T-cell (primary cell): ENCODE measurements around the gene PTPRJ. TPM values are rescaled to one million over a fixed set of nuclear protein-coding genes. Genes with fewer than 3 reads are reported as not detected.
A peak's percentile ranks its signal among the peaks of the same experiment; 100 is the strongest.
"Not testable (repeated sequence)": the region's sequence is repeated elsewhere in the genome, so short reads cannot be mapped to it uniquely, and the experiment has no call there.

Source experiments
- ATAC-seq, 4 experiments: fragments of 200-7000 bp in 3 of 4; fragments of 150-1000 bp in 1 of 4; cut with Tn5 transposase; replicated peaks in 1 of 4; 1 replicate in 3 of 4; 2 replicates in 1 of 4; pipeline ENCODE4 v1.10.0; 2021; ENCODE audit warnings: moderate library complexity in 3 of 4, mild to moderate bottlenecking in 2 of 4, moderate number of reproducible peaks in 1 of 4
- CTCF ChIA-PET, 2 donors: fragments of 300-600 bp; sonication (Branson Sonifier 250); formaldehyde crosslinking; loops; one replicate each; lab custom pipeline; 2022; ENCODE audit warnings: antibody characterized with exemption in 2 of 2; lab: Charles Lee
- POLR2A ChIA-PET, 2 donors: fragments of 300-600 bp; sonication (Branson Sonifier 250); formaldehyde crosslinking; loops; one replicate each; lab custom pipeline; 2022; ENCODE audit warnings: antibody characterized with exemption in 2 of 2; lab: Charles Lee
- DNase-seq, 35 experiments: peaks; one replicate each; pipeline versions ENCODE4 v3.0.0 to v3.0.0-alpha.2; 2013 to 2023
- H3K27ac ChIP-seq: one replicate; pipeline ENCODE4 v1.5.1; 2013; ENCODE audit warnings: low read length
- H3K27me3 ChIP-seq, 2 experiments: replicated peaks in 1 of 2; 1 replicate in 1 of 2; 2 replicates in 1 of 2; pipeline versions ENCODE4 v1.6.1 to v1.7.0; 2013; ENCODE audit warnings: low read length in 1 of 2, mixed read lengths in 1 of 2; ENCODE audit not compliant: control insufficient read depth in 2 of 2, insufficient read depth in 2 of 2; ENCODE audit errors: extremely low read depth in 1 of 2
- H3K36me3 ChIP-seq, 2 donors: 1 replicate in 1 of 2; 2 replicates in 1 of 2; pipeline versions ENCODE4 v1.6.1 to v1.7.0; 2013; ENCODE audit warnings: low read length in 1 of 2; ENCODE audit not compliant: control insufficient read depth in 2 of 2, insufficient read depth in 1 of 2; ENCODE audit errors: extremely low read depth in 1 of 2
- H3K4me1 ChIP-seq, 2 experiments: 1 replicate in 1 of 2; 2 replicates in 1 of 2; pipeline versions ENCODE4 v1.6.1 to v1.7.0; 2013; ENCODE audit warnings: low read length in 2 of 2, mixed read lengths in 1 of 2; ENCODE audit not compliant: insufficient read depth in 2 of 2, control insufficient read depth in 1 of 2; ENCODE audit errors: extremely low read depth in 1 of 2
- H3K4me3 ChIP-seq, 2 donors: 1 replicate in 1 of 2; 2 replicates in 1 of 2; pipeline versions ENCODE4 v1.5.1 to v1.7.0; 2013; ENCODE audit warnings: mild to moderate bottlenecking in 2 of 2, low read length in 1 of 2, moderate library complexity in 1 of 2; ENCODE audit not compliant: control insufficient read depth in 1 of 2; ENCODE audit errors: extremely low read depth in 1 of 2
- H3K9me3 ChIP-seq: 2 replicates; pipeline ENCODE4 v1.7.0; 2013
- H3K27ac Mint-ChIP-seq, 2 donors: one replicate each; pipeline ENCODE4 v1.8.0; 2020 to 2021; ENCODE audit warnings: mild to moderate bottlenecking in 2 of 2, mixed read lengths in 2 of 2
- H3K27me3 Mint-ChIP-seq, 2 donors: one replicate each; pipeline ENCODE4 v1.8.0; 2021 to 2022; ENCODE audit warnings: mixed read lengths in 2 of 2
- H3K36me3 Mint-ChIP-seq: one replicate; pipeline ENCODE4 v1.8.0; 2021; ENCODE audit warnings: mixed read lengths
- H3K4me1 Mint-ChIP-seq, 3 donors: one replicate each; pipeline ENCODE4 v1.8.0; 2020 to 2022; ENCODE audit warnings: mixed read lengths in 3 of 3, mild to moderate bottlenecking in 1 of 3
- H3K4me3 Mint-ChIP-seq, 3 donors: one replicate each; pipeline ENCODE4 v1.8.0; 2020 to 2022; ENCODE audit warnings: mild to moderate bottlenecking in 3 of 3, mixed read lengths in 3 of 3, moderate library complexity in 3 of 3
- H3K9me3 Mint-ChIP-seq, 3 donors: one replicate each; pipeline ENCODE4 v1.8.0; 2020 to 2022; ENCODE audit warnings: mixed read lengths in 3 of 3
- WGBS: methylation state at CpG from one replicate; pipeline ENCODE4 v1.1.5; 2013; ENCODE audit warnings: missing lambda C conversion rate; ENCODE audit not compliant: insufficient coverage; 5-methylcytosine and 5-hydroxymethylcytosine counted together
- total RNA-seq, 35 experiments: library from RNA in 6 of 35; stranded (reverse) in 6 of 35; fragments of 120-200 nt in 1 of 35; gene quantifications; one replicate each; pipeline versions ENCODE4 v1.2.1 to v1.2.4 and lab custom pipeline; 2013 to 2026

Gene PTPRJ
- total RNA-seq (10 to 100 TPM; 44.8 to 71.0 (median 57.9) TPM), total RNA-seq (lab: John Stamatoyannopoulos, UW) (38.0 to 276 (median 112) reads per million in 29 experiments)
- 47.7 TPM for total RNA-seq (2013)

DNA sequence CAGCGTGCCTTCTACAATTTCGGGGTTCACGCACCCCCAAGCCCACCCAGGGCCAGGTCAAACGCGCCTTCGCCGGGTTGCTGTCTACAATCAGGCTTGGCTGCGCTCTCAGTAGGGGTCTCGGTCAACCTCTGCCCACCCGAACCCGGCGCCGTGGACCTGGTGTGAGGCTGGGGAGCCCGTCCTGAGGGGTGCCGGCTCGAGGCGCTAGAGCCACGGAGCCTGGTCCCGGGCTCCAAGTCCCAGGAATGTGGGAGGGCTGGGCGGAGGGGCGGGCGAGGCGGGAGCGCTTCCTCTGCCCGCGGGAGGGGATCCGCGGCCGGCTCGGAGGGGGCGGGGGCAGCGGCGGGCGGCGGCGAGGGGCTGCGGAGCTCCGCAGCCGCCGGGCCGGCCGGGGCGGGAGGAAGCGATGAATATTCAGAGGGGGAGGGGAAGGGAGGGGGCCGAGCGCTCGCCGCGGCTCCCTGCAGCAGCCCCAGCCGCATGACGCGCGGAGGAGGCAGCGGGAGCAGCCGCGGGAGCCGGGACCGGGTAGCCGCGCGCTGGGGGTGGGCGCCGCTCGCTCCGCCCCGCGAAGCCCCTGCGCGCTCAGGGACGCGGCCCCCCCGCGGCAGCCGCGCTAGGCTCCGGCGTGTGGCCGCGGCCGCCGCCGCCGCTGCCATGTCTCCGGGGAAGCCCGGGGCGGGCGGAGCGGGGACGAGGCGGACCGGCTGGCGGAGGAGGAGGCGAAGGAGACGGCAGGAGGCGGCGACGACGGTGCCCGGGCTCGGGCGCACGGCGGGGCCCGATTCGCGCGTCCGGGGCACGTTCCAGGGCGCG, at the start of gene PTPRJ:
TSS of gene PTPRJ (plus strand) at position 472 of the 819 bp plus-strand sequence. CDS start 354 bp downstream, outside the sequence.
- no peaks in the 10 kb centered on the region for H3K9me3 Mint-ChIP-seq
- peak within 1 kb of the TSS; percentile 8 for H3K27ac ChIP-seq
- no peaks in the 10 kb centered on the region for H3K27me3 Mint-ChIP-seq
- H3K4me3 Mint-ChIP-seq: peak within 1 kb of the TSS; percentile 82 to 94 (median 91)
- no peaks in the 10 kb centered on the region for H3K9me3 ChIP-seq
- no peaks in the 10 kb centered on the region for H3K36me3 ChIP-seq
- peaks cover 31 to 38% (median 34%) of the 10 kb centered on the region in 3 donors for H3K4me1 Mint-ChIP-seq
- H3K4me1 ChIP-seq: peaks cover 21 to 37% of the 10 kb centered on the region in 2 experiments
- H3K36me3 Mint-ChIP-seq: no peaks in the 10 kb centered on the region
- peak; percentile 37 to 82 (median 60) for DNase-seq
- peak within 1 kb of the TSS; percentile 18 to 19 for H3K27ac Mint-ChIP-seq
- CTCF ChIA-PET: interaction anchor here in 1 of 2 donors (0.7 kb wide), 1 partner anchor 196 kb away, joined by 5 read pairs; no protein-coding TSS in a partner anchor
- peak; percentile 69 to 83 (median 74) for ATAC-seq
- H3K4me3 ChIP-seq: peak within 1 kb of the TSS; percentile 55 to 69
- WGBS: 7% methylated on average over 104 of the region's 111 CpGs
- no peaks in the 10 kb centered on the region for H3K27me3 ChIP-seq
- POLR2A ChIA-PET: no interaction called here

DNA sequence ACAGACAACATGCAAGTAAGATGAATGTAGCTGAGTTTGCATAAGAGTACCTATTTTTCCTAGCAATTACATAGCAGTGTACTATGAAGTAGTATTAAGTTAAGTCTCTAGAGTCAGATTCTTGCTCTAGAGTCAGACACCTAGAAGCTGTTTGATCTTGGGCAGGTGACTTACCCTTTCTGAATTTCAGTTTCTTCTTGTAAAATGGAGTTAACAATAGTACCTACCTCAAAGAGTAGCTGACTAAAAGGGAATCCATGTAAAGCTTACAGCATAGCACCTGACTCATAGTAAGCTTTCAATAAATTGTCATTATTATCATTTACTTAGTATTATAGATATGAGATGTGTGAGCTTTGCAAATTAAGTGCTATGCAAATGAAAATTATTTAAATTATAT, 47.8 kb upstream of the PTPRJ start:
- no peaks in the 10 kb centered on the region for H3K36me3 ChIP-seq
- Mint-ChIP-seq H3K4me3 (no peak overlapping the region), H3K27ac (no peak overlapping the region), H3K27me3 (no peaks in the 10 kb centered on the region), H3K9me3 (no peaks in the 10 kb centered on the region), H3K4me1 (peaks cover 10 to 22% (median 20%) of the 10 kb centered on the region in 3 donors), H3K36me3 (no peaks in the 10 kb centered on the region)
- peaks cover 7 to 10% of the 10 kb centered on the region in 2 experiments for H3K4me1 ChIP-seq
- no peak overlapping the region for H3K4me3 ChIP-seq
- DNase-seq (no peak), ATAC-seq (no peak)
- POLR2A ChIA-PET: interaction anchor here (0.7 kb wide), 2 partner anchors 23 to 124 kb away, joined by 3 to 11 read pairs; no protein-coding TSS in a partner anchor
- no peak overlapping the region for H3K27ac ChIP-seq
- CTCF ChIA-PET: interaction anchor here (0.5 to 7.6 kb wide), 18 partner anchors 13 to 240 kb away, joined by 3 to 146 read pairs (median 4); no protein-coding TSS in a partner anchor
- H3K27me3 ChIP-seq: no peaks in the 10 kb centered on the region
- H3K9me3 ChIP-seq: no peaks in the 10 kb centered on the region

DNA sequence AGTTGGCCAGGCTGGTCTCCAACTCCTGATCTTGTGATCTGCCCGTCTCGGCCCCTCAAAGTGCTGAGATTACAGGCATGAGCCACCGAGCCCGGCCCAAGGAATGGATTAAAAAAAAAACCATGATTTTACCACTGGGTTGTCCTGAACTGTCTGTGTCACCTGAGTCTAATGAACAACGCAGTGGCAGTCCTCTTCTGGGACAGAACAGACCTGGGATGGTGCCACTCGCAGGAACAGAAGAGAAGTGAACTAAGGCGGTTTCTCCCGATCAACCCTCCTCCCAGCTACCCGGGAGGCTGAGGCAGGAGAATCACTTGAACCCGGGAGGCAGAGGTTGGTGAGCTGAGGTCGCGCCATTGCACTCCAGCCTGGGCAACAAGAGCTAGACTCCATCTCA, 46.6 kb upstream of the PTPRJ start:
- H3K4me3 ChIP-seq, H3K9me3 ChIP-seq, H3K27me3 Mint-ChIP-seq, H3K9me3 Mint-ChIP-seq, H3K27me3 ChIP-seq, H3K36me3 ChIP-seq, H3K36me3 Mint-ChIP-seq, H3K27ac Mint-ChIP-seq, H3K27ac ChIP-seq, DNase-seq, ATAC-seq, H3K4me3 Mint-ChIP-seq: not testable (repeated sequence)
- peaks cover 7 to 24% (median 18%) of the 10 kb centered on the region in 3 donors for H3K4me1 Mint-ChIP-seq
- H3K4me1 ChIP-seq: peaks cover 0 to 11% of the 10 kb centered on the region in 2 experiments
- POLR2A ChIA-PET: interaction anchor here in 1 of 2 donors (0.6 kb wide), 1 partner anchor 82 kb away, joined by 3 read pairs; no protein-coding TSS in a partner anchor
- WGBS: 96% methylated on average over 4 of the region's 12 CpGs
- CTCF ChIA-PET: interaction anchor here (0.6 to 7.6 kb wide), 15 partner anchors 10 to 175 kb away, joined by 3 to 146 read pairs (median 4); no protein-coding TSS in a partner anchor

DNA sequence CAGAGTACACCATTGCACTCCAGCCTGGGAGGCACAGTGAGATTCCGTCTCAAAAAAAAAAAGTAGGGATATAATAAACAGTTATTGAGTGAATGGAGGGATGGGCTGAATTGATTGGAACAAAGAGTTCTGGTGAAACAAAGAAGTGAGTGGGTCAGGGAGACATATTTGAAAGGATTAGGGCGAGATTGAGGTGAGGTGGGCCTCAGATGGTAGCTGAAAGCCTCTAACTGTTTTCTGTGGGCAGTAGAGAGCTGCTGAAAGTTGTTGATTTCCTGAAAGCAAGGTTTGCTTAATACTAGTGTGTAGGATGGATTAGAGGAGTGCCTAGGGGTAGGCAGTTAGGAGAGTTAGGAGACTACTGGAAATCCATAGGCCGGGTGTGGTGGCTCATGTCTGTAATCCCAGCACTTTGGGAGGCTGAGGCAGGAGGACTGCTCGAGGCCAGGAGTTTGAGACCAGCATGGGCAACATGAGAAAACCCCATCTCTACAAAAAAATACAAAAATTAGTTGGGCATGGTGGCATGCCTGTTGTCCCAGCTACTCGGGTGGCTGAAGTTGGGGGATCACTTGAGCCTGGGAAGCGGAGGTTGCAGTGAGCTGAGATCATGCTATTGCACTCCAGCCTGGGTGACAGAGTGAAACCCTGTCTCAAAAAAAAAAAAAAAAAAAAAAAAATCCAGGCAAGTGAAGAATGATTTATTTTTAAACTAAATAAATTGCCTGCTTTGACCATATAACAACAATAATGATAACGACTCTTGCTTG, 41.4 kb upstream of the PTPRJ start:
- Histone ChIP-seq H3K4me1 (peaks cover 0 to 11% of the 10 kb centered on the region in 2 experiments), H3K36me3 (no peaks in the 10 kb centered on the region), H3K4me3 (no peak overlapping the region), H3K27ac (no peak overlapping the region), H3K9me3 (no peaks in the 10 kb centered on the region), H3K27me3 (no peaks in the 10 kb centered on the region)
- no peaks in the 10 kb centered on the region for H3K27me3 Mint-ChIP-seq
- POLR2A ChIA-PET: no interaction called here
- H3K9me3 Mint-ChIP-seq: no peaks in the 10 kb centered on the region
- DNase-seq (no peak), ATAC-seq (no peak)
- H3K4me1 Mint-ChIP-seq: peaks cover 7 to 24% (median 17%) of the 10 kb centered on the region in 3 donors
- CTCF ChIA-PET: interaction anchor here (0.6 to 2.0 kb wide), 3 partner anchors 132 to 175 kb away, joined by 3 to 10 read pairs (median 3); no protein-coding TSS in a partner anchor
- H3K27ac Mint-ChIP-seq: no peak overlapping the region
- 86% methylated on average over 1 of the region's 7 CpGs for WGBS
- no peaks in the 10 kb centered on the region for H3K36me3 Mint-ChIP-seq
- no peak overlapping the region for H3K4me3 Mint-ChIP-seq

- Mint-ChIP-seq H3K4me3 (no peak overlapping the region), H3K4me1 (peaks cover 5 to 15% (median 8%) of the 10 kb centered on the region in 3 donors), H3K27me3 (no peaks in the 10 kb centered on the region), H3K27ac (no peak overlapping the region), H3K9me3 (no peaks in the 10 kb centered on the region), H3K36me3 (no peaks in the 10 kb centered on the region)
- no peaks in the 10 kb centered on the region for H3K27me3 ChIP-seq
- ChIA-PET POLR2A (no interaction called here), CTCF (interaction anchor here in 1 of 2 donors (1.0 kb wide), 1 partner anchor 14 kb away, joined by 4 read pairs; no protein-coding TSS in a partner anchor)
- 100% methylated on average over 5 of the region's 8 CpGs for WGBS
- DNase-seq (no peak), ATAC-seq (no peak)
- no peak overlapping the region for H3K27ac ChIP-seq
- peaks cover 0 to 4% of the 10 kb centered on the region in 2 experiments for H3K4me1 ChIP-seq
- no peaks in the 10 kb centered on the region for H3K9me3 ChIP-seq
- H3K4me3 ChIP-seq: no peak overlapping the region
- H3K36me3 ChIP-seq: no peaks in the 10 kb centered on the region
Observed at GRCh38 chr11:47940904-47941649, 39.3 kb upstream of the PTPRJ start.
